ENCODE data around the gene IFI6. TPM values are rescaled to one million over a fixed set of nuclear protein-coding genes. Genes with fewer than 3 reads are reported as not detected.

Gene IFI6
- total RNA-seq, 1 donor from 2014 or later: 23.2 TPM

GRCh38 chr1:27627061-27627460, 44.9 kb downstream of the IFI6 start:
- H3K36me3 Mint-ChIP-seq (ENCODE audit: low read depth): no peaks in the 10 kb centered on the region
- H3K27ac Mint-ChIP-seq (ENCODE audit: unreplicated experiment): no peak overlapping the region
- peaks cover 8% of the 10 kb centered on the region for H3K4me1 Mint-ChIP-seq (ENCODE audit: low read depth)
- TF ChIP-seq CTCF (IDR thresholded peaks at IDR 0.05): no peak
- H3K27me3 Mint-ChIP-seq (ENCODE audit: low read depth): no peaks in the 10 kb centered on the region
- no peaks in the 10 kb centered on the region for H3K9me3 Mint-ChIP-seq (ENCODE audit: low read depth)
- H3K4me3 Mint-ChIP-seq (ENCODE audit: unreplicated experiment): no peak overlapping the region
- no peak for DNase-seq (ENCODE audit: low spot score)

GRCh38 chr1:27626031-27626935, 45.7 kb downstream of the IFI6 start:
- no peak overlapping the region for H3K27ac Mint-ChIP-seq (ENCODE audit: unreplicated experiment)
- no peaks in the 10 kb centered on the region for H3K36me3 Mint-ChIP-seq (ENCODE audit: low read depth)
- no peak for DNase-seq (ENCODE audit: low spot score)
- peaks cover 5% of the 10 kb centered on the region for H3K4me1 Mint-ChIP-seq (ENCODE audit: low read depth)
- H3K27me3 Mint-ChIP-seq (ENCODE audit: low read depth): no peaks in the 10 kb centered on the region
- TF ChIP-seq CTCF (IDR thresholded peaks at IDR 0.05): no peak
- H3K9me3 Mint-ChIP-seq (ENCODE audit: low read depth): no peaks in the 10 kb centered on the region
- no peak overlapping the region for H3K4me3 Mint-ChIP-seq (ENCODE audit: unreplicated experiment)

- Mint-ChIP-seq H3K27me3 (ENCODE audit: low read depth) (no peaks in the 10 kb centered on the region), H3K27ac (ENCODE audit: unreplicated experiment) (no peak overlapping the region), H3K4me1 (ENCODE audit: low read depth) (no peaks in the 10 kb centered on the region), H3K9me3 (ENCODE audit: low read depth) (no peaks in the 10 kb centered on the region), H3K4me3 (ENCODE audit: unreplicated experiment) (no peak overlapping the region), H3K36me3 (ENCODE audit: low read depth) (no peaks in the 10 kb centered on the region)
- DNase-seq (ENCODE audit: low spot score): no peak
- no peak for TF ChIP-seq CTCF (IDR thresholded peaks at IDR 0.05)
Measured at GRCh38 chr1:27624467-27625178, 47.4 kb downstream of the IFI6 start.

- no peak for TF ChIP-seq CTCF (IDR thresholded peaks at IDR 0.05)
- no peak for DNase-seq (ENCODE audit: low spot score)
- Mint-ChIP-seq H3K27ac (ENCODE audit: unreplicated experiment) (no peak overlapping the region), H3K36me3 (ENCODE audit: low read depth) (no peaks in the 10 kb centered on the region), H3K9me3 (ENCODE audit: low read depth) (no peaks in the 10 kb centered on the region), H3K27me3 (ENCODE audit: low read depth) (no peaks in the 10 kb centered on the region), H3K4me3 (ENCODE audit: unreplicated experiment) (no peak overlapping the region), H3K4me1 (ENCODE audit: low read depth) (no peaks in the 10 kb centered on the region)
Measured at GRCh38 chr1:27623327-27624212, 48.4 kb downstream of the IFI6 start.

- no peak overlapping the region for H3K27ac Mint-ChIP-seq (ENCODE audit: unreplicated experiment)
- H3K27me3 Mint-ChIP-seq (ENCODE audit: low read depth): no peaks in the 10 kb centered on the region
- no peak for DNase-seq (ENCODE audit: low spot score)
- H3K4me1 Mint-ChIP-seq (ENCODE audit: low read depth): no peaks in the 10 kb centered on the region
- H3K4me3 Mint-ChIP-seq (ENCODE audit: unreplicated experiment): no peak overlapping the region
- H3K9me3 Mint-ChIP-seq (ENCODE audit: low read depth): no peaks in the 10 kb centered on the region
- no peaks in the 10 kb centered on the region for H3K36me3 Mint-ChIP-seq (ENCODE audit: low read depth)
- no peak for TF ChIP-seq CTCF (IDR thresholded peaks at IDR 0.05)
Measured at GRCh38 chr1:27622828-27623227, 49.2 kb downstream of the IFI6 start.

Data from chondrocyte (in vitro differentiated cells).